ENCODE measurements around the gene TTN.
"Not testable (repeated sequence)": the region's sequence is repeated elsewhere in the genome, so short reads cannot be mapped to it uniquely, and the experiment has no call there.

Gene TTN

GRCh38 chr2:178542569-178542968 is 264.7 kb downstream of the TTN start:
- FAIRE-seq: no peak
- no peak for DNase-seq (ENCODE audit: insufficient read length, low spot score)

DNA sequence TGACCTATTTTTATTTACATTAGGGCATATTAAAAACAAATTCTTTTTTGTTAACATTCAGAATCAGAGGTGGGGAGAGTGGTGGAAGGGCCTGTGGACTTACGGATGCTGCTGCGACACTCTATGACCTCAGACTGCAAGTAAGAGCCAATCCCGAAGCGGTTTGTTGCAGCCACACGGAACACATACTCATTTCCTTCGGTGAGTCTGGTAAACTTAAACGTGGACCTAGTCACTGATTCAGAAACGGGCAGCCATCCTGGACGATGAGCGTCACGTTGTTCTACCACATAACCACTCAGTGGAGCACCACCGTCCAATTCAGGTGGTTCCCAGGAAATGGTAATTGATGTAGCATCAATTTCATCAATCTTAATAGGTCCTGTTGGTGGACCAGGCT is 265.1 kb downstream of the TTN start:
- FAIRE-seq: no peak

DNA sequence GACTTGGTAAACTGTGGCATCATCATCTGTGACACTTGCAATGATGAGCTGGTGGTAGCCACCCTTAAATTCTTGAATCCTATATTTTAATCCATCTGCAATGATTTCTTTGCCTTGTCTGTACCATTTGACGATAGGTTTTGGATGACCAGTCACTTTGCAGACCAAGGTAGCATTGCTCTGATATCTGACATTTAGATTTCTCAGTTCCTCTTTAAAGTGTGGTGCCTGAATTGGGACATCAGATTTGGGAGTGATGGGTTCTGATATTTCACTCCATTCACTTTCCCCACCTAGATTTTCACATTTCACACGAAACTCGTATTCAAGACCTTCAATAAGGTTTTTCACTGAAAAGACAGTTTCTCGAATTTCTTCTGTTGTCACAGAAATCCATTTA is 271.2 kb downstream of the TTN start:
- DNase-seq (ENCODE audit: insufficient read length, low spot score): no peak
- FAIRE-seq: peak; percentile 11

More for the DNA sequence above, 265.1 kb downstream of the TTN start:
- no peak for DNase-seq (ENCODE audit: insufficient read length, low spot score)

GRCh38 chr2:178531168-178531567 is 276.1 kb downstream of the TTN start:
- FAIRE-seq (no peak), DNase-seq (ENCODE audit: insufficient read length, low spot score) (no peak)

DNA sequence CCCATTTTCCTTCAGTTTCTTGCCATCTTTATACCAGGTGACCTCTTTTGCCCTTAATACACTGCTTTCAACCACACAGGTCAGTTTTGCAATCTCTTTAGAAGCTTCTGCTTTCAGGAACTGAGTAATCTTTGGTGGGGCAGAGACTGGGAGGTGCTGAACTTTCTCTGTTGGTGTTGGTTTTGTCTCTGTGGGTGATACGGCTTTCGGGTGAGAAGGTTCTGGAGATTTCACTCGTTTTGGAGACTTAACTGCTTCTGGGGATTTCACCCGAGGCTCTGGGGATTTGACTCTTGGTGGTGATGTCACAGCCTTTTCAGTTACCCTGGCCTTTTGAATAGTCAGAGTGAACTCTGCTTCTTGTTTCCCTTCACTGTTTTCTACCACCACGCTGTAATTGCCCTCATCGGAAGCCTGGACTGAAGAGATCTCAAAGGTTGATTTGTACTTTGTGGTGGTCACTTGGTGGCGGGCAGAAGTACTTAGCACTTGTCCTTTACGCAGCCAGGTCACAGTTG is 276.5 kb downstream of the TTN start:
- DNase-seq (ENCODE audit: insufficient read length, low spot score) (peak; percentile 37), FAIRE-seq (peak; percentile 96)

- DNase-seq (ENCODE audit: insufficient read length, low spot score): no peak
- no peak for FAIRE-seq
Measured at GRCh38 chr2:178530131-178530530, 277.1 kb downstream of the TTN start.

GRCh38 chr2:178529194-178529593 is 278.0 kb downstream of the TTN start:
- FAIRE-seq (peak; percentile 8), DNase-seq (ENCODE audit: insufficient read length, low spot score) (no peak)

DNA sequence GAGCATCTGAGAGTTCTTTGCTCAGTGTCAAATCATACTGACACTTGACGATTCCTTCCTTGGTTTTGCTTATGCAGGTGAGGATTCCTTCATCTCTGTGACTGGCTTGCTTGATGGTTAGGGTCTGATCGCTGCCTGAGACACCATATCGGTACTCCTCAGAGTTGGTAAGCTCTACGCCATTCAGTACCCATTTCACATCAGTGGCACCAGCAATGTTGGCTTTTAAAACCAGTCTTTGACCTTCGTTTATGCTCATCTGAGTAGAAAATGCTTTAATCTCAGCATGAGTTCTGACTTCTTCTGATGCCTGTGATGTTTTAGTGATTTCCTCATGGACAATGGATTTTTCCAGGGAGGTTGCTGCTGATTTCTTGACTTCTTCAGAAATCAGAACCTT is 278.6 kb downstream of the TTN start:
- FAIRE-seq (peak; percentile 88), DNase-seq (ENCODE audit: insufficient read length, low spot score) (no peak)

DNA sequence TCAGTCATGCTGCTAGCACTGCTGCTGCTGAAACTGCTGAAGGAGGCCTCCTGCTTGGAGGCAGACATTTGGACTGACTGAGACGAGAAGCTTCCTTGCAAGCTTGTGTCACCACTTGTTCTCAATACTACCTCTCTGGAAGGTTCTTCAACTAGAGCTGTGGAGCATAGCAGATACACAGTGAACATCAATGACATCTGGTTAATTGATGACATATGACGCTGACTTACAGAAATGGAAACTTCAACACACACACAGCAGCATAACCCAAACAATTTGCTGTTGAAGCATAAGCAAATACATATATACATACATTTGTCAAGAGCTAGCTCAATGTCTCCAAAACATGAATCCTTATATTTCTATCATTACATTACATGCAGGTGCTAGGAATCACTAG is 279.6 kb downstream of the TTN start:
- DNase-seq (ENCODE audit: insufficient read length, low spot score) (no peak), FAIRE-seq (peak; percentile 33)

GRCh38 chr2:178526256-178526655 is 281.0 kb downstream of the TTN start:
- no peak for FAIRE-seq
- DNase-seq (ENCODE audit: insufficient read length, low spot score): no peak

DNA sequence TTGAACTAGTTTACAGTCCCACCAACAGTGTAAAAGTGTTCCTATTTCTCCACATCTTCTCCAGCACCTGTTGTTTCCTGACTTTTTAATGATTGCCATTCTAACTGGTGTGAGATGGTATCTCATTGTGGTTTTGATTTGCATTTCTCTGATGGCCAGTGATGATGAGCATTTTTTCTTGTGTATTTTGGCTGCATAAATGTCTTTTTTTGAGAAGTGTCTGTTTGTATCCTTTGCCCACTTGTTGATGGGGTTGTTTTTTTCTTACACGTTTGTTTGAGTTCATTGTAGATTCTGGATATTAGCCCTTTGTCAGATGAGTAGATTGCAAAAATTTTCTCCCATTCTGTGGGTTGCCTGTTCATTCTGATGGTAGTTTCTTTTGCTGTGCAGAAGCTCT is 281.8 kb downstream of the TTN start:
- not testable (repeated sequence) for FAIRE-seq; DNase-seq (ENCODE audit: insufficient read length, low spot score)

- not testable (repeated sequence) for DNase-seq (ENCODE audit: insufficient read length, low spot score); FAIRE-seq
Measured at GRCh38 chr2:178525010-178525409, 282.2 kb downstream of the TTN start.

- FAIRE-seq: no peak
- no peak for DNase-seq (ENCODE audit: insufficient read length, low spot score)
Measured at GRCh38 chr2:178523596-178524134, 283.6 kb downstream of the TTN start.

- DNase-seq (ENCODE audit: insufficient read length, low spot score) (peak; percentile 48), FAIRE-seq (peak; percentile 97)
Measured at GRCh38 chr2:178522950-178523595, 284.1 kb downstream of the TTN start.

- FAIRE-seq (no peak), DNase-seq (ENCODE audit: insufficient read length, low spot score) (no peak)
Measured at GRCh38 chr2:178521304-178522150, 285.7 kb downstream of the TTN start.

DNA sequence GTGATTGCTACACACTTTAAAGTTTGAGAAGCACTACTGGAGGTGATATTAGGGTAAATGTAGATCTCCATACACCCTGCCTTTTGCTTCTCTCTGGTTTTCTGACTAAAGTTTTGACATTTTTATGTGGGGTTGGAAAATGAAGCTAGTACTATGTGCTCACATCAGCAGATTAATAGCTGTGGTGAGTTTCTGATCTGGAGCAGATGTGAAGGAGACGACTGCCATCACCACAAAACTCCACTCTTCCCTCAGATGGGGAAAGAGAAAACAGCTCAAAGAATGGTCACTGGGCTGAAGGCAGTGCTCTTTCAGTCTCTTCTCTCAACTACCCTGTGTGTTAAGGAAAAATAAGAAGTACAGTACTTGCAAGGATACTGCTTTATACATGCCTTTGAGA is 289.7 kb downstream of the TTN start:
- DNase-seq (ENCODE audit: insufficient read length, low spot score): no peak
- no peak for FAIRE-seq

DNA sequence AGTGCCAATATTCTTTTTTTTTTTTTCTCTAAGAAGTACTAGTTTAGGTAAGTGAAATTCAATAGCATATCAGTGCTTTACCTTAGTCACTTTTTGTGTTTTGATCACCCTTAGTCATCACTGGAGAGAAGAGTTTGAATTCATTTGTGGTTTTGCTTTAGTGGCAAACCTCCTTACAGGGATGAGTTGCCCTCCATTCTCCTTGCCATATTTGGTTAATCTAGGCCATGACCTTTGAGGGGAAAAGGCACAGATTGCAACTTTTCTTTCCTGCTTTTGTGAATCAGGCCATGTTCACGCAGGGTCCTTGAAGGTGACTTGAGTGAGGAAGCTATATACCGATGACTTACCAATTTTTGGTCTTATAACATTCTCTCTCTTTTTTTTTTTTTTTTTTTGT is 292.6 kb downstream of the TTN start:
- no peak for DNase-seq (ENCODE audit: insufficient read length, low spot score)
- peak; percentile 44 for FAIRE-seq

GRCh38 chr2:178513876-178514275 is 293.3 kb downstream of the TTN start:
- FAIRE-seq (no peak), DNase-seq (ENCODE audit: insufficient read length, low spot score) (no peak)

GRCh38 chr2:178512484-178512883 is 294.7 kb downstream of the TTN start:
- FAIRE-seq: no peak

DNA sequence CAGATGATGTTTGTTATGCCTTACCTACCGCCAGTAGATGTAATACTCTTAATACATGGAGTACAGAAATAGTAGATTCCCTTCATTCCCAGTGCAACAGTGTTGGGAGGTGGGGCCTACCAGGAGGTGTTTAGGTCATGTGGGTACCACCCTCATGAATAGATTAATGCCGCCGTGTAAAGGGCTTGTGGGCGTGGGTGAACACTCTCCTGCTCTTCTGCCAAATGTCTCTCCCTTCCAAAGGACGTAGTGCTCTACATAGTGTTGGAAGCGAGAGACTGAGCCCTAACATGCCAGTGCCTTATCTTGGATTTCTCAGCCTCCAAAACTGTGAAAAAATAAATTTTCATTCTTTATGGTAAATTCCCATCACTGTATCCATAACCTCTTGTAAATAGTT is 296.8 kb downstream of the TTN start:
- FAIRE-seq (no peak), DNase-seq (ENCODE audit: insufficient read length, low spot score) (no peak)

More at GRCh38 chr2:178512484-178512883, 294.7 kb downstream of the TTN start:
- DNase-seq (ENCODE audit: insufficient read length, low spot score): no peak

DNA sequence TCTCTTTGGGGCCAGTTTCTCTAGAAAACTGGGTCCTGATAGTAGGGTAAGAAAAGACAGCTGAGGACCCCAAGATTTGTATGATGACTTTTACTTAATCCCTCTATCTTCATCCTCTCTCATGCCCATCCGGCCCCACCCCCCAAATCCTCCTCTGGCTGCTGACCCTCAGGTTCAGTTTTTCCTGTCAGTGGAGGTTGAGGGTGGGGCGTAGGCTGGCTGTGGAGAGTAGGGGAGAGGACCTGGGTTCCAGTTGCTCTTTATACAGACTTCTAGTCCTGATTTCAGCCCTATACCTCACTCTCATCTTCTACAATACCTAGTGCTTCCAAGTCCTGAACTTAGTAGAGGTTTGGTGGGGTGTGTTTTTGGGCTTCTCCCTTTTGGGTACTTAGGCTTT is 298.6 kb downstream of the TTN start:
- FAIRE-seq: no peak

DNA sequence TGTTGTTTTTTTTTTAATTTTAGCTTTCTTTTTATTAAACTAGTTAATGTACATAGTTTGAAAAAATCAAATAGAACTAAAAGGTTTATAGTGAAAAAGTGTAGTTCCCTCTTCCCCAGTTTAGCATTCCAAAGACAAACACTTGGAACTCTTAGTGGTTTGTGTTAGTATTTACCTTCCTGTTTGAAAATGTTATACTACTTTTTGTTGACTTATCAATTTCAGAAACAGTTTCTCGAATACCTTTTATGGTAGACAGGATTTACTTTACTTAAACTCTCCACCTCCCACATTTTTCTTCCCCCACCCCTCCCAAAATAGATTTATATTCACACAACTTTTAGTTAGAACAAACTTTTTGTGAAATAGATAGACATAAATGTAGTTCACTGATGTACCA is 300.3 kb downstream of the TTN start:
- DNase-seq (ENCODE audit: insufficient read length, low spot score) (no peak), FAIRE-seq (no peak)

More for the DNA sequence above, 298.6 kb downstream of the TTN start:
- DNase-seq (ENCODE audit: insufficient read length, low spot score): no peak

Measured in GM19239 (cell line).